ENCODE results near the gene FMN2.

The FMN2 gene

GRCh38 chr1:240500647-240501046, 409.0 kb downstream of the FMN2 start:
- TF ChIP-seq CTCF (IDR thresholded peaks at IDR 0.05; ENCODE audit: insufficient read depth, low read depth, low read length, missing control alignments) = no peak
- no peak for DNase-seq (ENCODE audit: low read depth)
- no peak overlapping the region for H3K4me3 ChIP-seq (ENCODE audit: low read length)

GRCh38 chr1:240501115-240501514, 409.4 kb downstream of the FMN2 start:
- TF ChIP-seq CTCF (IDR thresholded peaks at IDR 0.05; ENCODE audit: insufficient read depth, low read depth, low read length, missing control alignments) = no peak
- H3K4me3 ChIP-seq (ENCODE audit: low read length) = no peak overlapping the region
- DNase-seq (ENCODE audit: low read depth) = no peak

- TF ChIP-seq CTCF (IDR thresholded peaks at IDR 0.05; ENCODE audit: insufficient read depth, low read depth, low read length, missing control alignments) = no peak
- DNase-seq (ENCODE audit: low read depth) = no peak
- H3K4me3 ChIP-seq (ENCODE audit: low read length) = no peak overlapping the region
Measured at GRCh38 chr1:240503036-240503435, 411.4 kb downstream of the FMN2 start.

- TF ChIP-seq CTCF (IDR thresholded peaks at IDR 0.05; ENCODE audit: insufficient read depth, low read depth, low read length, missing control alignments) = no peak
- DNase-seq (ENCODE audit: low read depth) = no peak
Measured at GRCh38 chr1:240503558-240503957, 411.9 kb downstream of the FMN2 start.

GRCh38 chr1:240506176-240506575, 414.5 kb downstream of the FMN2 start:
- H3K4me3 ChIP-seq (ENCODE audit: low read length) = no peak overlapping the region
- DNase-seq (ENCODE audit: low read depth) = no peak
- no peak for TF ChIP-seq CTCF (IDR thresholded peaks at IDR 0.05; ENCODE audit: insufficient read depth, low read depth, low read length, missing control alignments)

More at GRCh38 chr1:240503558-240503957, 411.9 kb downstream of the FMN2 start:
- H3K4me3 ChIP-seq (ENCODE audit: low read length) = no peak overlapping the region

- no peak overlapping the region for H3K4me3 ChIP-seq (ENCODE audit: low read length)
- no peak for DNase-seq (ENCODE audit: low read depth)
- TF ChIP-seq CTCF (IDR thresholded peaks at IDR 0.05; ENCODE audit: insufficient read depth, low read depth, low read length, missing control alignments) = no peak
Measured at GRCh38 chr1:240508201-240508600, 416.5 kb downstream of the FMN2 start.

- no peak overlapping the region for H3K4me3 ChIP-seq (ENCODE audit: low read length)
- TF ChIP-seq CTCF (IDR thresholded peaks at IDR 0.05; ENCODE audit: insufficient read depth, low read depth, low read length, missing control alignments) = no peak
- DNase-seq (ENCODE audit: low read depth) = no peak
Measured at GRCh38 chr1:240508950-240509349, 417.3 kb downstream of the FMN2 start.
